SIG-M5 treated with dmso at 0.1 percent for 504 hours (cell line): Measurements from ENCODE around the gene ERO1B.
A peak's percentile ranks its signal among the peaks of the same experiment; 100 is the strongest.

Source experiments
- DNase-seq: peaks from one replicate; lab custom pipeline; 2025; ENCODE audit not compliant: unreplicated experiment; lab: John Stamatoyannopoulos, UW

The ERO1B gene

DNA sequence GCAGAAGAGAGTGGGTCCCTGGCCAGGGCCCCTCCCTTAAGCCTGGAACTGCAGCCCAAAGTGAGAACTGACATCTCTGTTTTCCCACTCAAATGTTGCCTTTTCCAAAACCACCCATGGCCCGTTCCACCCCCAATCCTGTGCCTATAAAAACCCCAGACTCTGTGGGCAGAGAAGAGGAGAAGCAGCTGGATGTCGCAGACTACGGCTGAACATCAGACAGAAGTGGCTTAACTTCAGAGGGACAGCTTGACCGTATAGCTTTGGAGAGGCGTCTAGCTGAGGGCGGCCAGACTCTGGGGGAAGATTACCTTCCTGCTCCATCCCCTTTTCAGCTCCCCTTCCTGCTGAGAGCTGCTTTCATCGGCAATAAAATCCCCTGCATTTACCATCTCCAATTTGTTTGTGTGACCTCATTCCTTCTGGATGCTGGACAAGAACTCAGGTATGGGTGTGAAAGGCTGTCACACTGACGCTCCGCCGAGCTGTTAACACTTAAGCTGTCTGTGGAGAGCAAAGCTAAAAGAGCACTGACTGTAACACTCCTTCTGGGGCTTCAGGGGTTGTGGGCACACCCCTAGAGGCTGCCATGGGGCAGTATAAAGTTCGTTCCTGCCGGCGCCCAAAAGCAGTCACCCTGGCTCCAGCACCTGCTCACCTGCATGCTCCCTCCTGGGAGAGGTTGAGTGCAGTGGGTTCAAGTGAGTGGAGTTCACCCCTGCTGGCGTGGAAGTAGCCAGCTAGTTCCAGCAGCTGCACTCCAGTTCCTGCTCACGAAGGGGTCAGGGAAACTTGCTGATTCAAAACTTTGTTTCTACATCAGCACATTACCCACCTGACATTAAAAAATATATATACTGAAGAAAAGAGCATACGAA is 19.6 kb upstream of the ERO1B start:
- no peak for DNase-seq

DNA sequence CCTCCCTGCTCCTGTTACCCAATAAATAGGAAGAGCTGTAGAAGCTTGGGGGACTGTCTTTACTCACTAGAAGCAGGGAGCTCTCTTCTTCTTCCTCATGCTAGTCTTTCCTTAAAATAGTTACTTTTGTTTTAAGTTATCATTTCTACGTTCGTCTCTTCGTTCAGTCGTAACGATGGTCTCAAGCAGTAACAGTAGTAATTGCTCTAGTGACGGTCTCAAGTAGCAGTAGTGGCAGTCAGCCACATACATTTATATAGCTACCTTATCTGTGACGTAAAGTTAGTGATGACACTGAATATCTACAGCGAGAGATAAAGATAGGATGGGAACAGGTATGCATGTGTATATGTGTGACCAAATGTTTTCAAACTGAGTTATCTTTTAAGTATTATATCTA is 15.4 kb upstream of the ERO1B start:
- DNase-seq, result no peak

DNA sequence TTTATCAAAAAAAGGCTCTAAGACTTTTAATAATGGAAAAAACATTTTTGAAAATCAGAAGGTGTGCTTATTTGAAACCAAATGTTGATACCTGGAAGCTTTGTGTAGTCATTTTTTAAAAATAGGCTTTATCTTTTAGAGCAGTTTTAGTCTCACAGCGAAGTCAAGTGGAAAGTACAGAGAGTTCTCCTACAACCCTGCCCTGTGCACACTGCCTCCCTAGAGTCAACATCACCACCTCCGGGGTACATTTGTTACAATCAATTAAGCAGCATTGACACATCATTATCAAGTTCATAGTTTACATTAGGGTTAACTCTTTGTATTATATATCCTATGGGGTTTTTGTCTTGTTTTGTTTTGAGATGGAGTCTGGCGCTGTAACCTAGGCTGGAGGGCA is 10.7 kb upstream of the ERO1B start:
- no peak for DNase-seq

DNA sequence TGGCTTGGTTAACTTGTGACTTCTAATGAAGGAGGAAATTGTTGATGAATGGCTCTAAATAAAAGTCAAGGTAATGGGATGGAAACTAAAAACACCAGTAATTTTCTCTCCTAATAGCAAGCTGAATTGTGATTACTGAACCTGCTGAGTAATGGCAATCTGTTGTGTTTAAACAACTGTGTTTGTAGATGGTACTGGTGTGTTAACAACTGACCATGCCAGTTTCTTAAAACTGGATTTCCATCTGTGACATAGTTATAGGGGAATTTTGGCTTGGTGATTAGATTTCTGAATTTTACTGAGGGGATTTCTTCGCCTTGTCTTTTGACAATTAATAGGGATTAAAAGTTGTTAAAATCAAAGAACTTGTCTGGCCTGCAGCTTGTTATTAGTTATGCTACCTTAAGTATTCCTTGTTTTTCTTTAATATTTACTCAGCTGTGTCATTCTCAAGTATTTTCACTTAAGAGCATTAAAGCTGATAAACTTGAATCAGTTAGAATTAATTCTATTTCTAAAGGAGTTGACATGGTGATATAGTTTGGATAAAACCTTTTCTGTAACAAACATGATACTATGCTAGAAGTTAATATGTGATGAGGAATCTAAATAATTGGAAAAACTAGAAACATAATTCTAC is 7.9 kb upstream of the ERO1B start:
- no peak for DNase-seq

DNA sequence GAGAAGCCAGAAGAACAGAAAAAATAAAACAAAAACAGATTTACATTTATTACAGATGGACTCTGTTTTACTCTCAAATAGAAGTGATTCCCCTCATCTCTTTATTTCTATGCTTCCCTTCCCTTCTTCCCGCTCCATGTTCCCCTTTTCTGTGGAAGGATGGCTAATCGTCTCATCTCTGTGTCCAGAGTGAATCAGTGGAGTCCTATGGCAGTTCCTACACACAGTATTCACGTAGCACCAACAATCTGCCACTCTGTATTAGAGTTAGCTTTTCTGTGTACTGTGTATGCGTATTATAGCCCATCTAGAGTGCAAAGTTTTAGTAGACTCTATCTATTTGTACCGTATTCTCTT is 6.8 kb upstream of the ERO1B start:
- no peak for DNase-seq

DNA sequence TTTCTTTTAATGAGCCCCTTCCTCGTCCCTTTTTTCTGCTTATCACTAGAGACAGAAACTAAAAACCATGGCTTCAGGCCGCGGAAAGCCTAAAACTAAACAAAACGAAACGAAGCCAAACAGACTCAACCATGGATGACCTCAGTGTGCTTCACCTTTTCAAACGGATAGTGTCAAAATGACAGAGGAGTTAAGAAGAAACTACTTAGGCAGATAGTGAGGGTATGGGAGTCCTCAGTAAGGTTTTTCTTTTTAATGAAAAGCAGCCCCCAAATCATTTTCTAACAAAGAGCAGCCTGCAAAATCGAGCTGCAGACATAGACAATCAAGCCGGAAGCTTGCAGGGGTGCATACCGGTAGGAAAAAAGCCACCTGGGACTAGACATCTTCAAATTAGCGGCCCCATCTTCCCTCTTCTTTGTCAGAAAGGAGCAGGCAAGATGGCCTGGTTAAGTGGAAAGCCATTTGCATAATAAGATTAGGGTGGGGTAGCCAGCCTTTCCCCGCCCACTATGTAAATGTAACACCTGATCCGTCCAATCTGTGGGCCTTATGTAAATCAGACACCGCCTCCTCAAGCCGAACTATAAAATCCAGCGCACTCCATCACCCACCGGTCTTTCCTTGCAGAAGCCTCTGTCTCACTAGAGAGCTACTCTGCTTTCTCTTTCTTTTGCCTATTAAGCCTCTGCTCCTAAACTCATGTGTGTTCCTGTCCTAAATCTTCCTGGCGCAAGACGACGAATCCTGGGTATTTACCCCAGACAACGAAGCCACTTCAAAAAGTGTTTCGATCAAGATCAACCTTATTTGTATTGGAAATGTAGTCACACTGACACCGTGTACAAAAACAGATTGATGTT is 6.2 kb upstream of the ERO1B start:
- DNase-seq, result peak; percentile 25

DNA sequence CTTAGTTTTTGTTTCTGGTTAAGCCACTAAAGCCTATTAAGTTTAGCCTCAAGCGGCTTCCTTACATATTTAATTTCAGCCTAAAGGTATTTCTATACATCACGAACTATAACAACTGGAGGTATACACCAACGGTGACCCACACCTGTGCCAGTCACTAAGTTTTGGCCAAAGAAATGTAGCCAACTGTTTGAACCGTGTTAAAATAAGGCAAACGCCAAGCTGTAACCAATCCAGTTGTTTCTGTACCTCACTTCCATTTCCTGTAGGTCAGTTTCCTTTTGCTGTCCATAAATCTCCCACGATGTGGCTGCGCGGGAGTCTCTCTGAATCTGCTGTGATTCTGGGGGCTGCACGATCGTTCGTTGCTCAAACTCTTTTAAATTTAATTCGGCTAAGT is 5.6 kb upstream of the ERO1B start:
- DNase-seq, result no peak

DNA sequence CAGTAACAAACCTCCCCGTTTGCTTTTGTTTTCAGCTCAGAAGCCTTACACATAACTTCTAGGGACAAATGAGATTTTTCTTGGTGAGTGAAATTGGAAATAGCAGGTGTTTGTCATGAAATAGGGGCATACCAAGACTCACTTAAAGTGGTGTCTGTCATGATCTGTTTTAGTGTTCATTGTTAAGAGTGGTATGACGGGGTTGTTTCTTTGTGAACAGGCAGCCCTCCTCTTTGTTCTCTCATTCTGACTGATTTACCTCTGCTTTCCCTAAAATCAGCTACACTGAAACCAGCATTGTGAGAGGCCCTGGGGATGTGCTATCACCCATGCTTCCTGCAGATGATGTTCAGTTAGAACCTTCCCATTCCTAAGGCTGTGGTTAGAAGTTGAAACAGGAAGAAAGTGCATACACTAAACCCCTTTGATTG is 2.5 kb upstream of the ERO1B start:
- peak; percentile 63 for DNase-seq

DNA sequence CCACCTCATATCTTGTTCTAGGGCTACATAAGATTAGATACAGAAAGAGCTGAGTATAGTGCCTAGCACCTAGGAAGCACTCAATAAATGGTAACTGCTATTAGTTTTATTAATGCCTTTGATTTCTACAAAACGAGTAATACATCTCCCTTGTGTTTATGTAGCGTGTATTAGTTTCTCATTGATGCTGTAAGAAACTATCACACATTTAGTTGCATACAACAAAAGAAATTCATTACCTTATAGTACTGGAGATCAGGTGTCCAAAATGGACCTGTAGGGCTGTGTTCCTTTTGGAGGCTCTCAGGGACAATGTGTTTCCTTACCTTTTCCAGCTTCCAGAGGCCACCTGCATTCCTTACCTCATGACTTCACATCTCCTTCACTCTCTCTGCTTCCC is 961 bp upstream of the ERO1B start:
- no peak for DNase-seq

DNA sequence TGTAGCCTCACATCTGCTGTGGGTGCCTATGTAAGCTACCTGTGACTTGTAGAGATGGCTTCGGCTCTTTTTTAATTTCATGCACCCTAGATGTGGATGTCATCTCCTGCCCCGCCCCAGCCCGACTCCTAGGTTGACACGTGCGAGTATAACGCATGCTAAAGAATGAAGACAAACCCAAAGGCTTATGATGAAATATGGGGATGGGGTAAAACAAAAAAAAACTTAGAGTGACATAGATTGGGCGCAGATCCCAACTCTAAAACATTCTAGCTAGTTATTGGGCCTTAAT is 613 bp upstream of the ERO1B start:
- DNase-seq, result peak; percentile 65

DNA sequence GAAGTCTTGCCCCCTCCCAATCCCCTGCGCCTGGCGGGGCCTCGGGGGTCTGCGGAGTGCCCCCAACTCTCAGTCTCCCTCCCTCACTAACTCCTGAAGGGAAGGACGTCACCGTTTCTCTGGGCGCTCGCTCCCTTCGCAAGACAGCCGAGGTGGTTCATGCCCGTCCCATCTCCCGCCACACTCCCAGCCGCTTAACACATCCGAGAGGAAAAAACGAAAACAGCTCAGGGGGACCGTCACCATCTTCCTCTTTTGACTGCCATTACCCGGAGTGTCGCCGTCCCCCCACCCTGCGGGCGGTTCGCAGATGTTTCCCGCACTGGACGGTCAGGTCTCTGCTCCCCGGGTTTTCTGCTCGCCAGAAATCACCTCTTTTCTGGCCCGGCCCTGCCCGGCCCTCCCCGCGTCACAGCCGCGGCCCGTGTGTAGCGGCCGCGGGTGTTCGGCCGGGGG is 532 bp downstream of the ERO1B start:
- DNase-seq, result peak; percentile 82

DNA sequence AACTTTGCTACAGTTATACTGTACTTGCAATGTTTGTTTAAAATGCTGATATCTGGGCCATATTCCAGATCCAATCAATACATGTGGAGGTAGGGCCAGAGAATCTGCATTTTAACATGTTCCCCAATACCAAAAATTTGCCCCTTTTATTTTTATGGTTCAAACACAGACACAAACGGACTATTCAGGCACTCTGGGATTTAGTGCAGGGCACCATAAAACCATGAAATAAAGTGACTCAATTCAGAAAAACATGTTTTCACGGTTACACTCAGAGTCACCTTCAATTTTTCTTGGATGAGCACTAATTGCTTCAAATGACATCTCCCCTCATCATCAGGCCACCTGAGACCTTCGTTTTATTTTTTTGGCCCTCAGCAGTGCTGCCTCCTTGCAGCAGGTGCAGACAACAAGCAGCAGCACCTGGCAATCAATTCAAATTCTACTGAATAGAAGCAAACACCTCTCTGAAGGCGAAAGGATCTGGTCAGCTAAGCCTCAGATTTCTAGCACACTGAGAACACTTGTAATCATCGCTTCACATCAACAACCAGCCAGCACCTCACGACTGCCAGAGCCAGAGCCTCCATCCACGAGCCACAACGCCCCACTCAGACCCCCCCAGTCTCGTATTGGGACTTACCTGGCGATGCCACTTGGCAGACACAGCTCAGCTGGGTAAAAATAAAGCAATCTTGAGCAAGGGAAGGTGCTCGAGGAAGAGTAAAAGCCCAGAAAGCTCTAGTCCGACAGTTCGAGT is 1.1 kb downstream of the ERO1B start:
- DNase-seq, result no peak

DNA sequence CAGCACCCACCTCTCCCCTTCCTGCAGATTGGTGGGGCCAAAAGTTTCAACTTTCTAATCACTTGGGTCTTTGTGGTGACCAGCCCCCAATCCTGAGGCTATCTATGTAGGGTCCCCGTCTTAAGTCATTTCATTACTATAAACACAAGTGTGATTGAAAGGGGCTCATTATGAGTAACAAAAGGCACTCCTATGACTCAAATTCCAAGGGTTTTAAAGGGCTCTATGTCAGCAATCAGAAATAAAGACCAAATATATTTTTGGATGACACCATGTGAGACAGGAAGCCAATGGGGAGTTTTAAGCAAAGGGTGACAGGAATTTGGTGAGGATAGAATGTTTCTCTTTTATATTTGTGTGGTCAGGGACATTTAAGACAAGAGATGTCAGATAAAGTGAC is 6.2 kb downstream of the ERO1B start:
- no peak for DNase-seq

DNA sequence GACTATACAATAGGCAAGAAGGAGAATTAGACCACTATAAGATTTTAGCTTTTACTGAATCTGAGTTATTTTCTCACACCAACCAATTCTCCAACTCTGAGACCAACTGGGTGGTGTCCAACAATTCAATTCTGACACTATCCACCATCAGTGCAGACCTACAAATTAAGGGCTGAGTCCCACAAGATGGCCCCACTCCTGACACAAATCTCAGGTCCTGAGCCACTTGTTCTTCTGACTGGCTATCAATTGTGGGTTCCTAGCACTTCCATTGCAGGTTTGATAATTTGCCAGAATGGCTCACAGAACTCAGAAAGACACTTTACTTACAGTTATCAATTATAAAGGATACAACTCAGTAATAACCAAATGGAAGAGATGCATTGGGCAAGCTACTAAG is 6.7 kb downstream of the ERO1B start:
- DNase-seq, result no peak

DNA sequence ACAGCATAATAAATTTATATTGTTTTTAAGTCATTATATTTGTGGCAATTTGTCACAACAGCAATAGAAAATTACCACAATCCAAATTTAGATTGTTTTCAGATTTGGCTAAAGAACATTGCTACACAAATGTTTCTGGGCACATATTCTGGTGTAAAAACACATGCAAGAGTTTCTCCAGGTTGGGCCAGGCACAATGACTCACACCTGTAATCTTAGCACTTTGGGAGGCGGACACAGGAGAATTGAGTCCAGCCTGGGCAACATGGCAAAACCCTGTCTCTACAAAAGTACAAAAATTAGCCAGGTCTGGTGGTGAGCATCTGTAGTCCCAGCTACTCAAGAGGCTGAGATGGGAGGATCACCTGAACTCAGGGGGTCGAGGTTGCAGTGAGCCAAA is 8.4 kb downstream of the ERO1B start:
- no peak for DNase-seq

DNA sequence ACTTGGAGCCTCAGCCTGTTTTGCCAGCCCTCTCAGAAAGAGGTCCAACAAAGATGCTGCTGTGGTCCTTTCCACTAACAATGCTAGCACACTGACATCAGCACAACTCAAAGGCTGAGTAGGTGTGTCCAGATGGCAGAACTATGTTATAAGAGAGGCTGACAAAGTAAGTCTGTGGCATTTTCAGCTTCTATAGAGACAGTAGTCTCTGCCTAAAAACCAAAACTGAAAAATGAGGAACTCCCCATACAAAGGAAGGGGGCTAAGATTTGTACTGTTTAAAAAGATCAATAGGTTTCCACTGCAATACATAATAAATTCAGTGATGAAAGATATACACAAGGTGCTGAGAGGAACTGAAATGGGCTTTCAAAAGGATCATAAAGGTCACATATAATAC is 12.3 kb downstream of the ERO1B start:
- DNase-seq, result peak; percentile 16

DNA sequence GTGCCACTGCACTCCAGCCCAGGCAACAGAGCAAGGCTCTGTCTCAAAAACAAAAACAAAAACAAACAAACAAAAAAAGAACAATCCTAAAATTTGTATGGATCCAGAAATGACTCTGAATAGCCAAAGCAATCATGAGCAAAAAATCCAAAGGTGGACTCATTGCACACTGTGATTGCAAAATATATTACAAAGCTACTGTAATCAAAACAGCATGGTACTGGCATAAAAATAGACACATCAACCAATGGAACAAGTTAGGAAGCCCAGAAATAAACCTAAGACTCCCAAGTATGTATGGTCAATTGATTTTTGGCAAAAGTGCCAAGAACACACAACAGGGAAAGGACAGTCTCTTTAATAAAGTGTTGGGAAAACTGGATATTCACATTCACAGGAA is 19.9 kb downstream of the ERO1B start:
- DNase-seq, result no peak

DNA sequence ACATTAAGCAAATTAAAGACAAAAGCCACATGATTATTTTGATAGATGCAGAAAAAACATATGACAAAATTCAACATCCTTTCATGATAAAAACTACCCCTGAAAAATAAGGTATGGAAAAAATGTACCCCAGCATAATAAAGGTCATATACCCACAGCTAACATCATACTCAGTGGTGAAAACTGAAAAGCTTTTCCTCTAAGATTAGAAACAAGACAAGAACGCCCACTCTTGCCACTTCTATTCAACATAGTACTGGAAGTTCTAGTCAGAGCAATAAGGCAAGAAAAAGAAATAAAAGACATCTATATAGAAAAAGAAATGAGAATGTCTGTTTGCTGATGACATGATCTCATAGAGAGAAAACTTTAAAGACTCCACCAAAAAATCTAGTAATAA is 20.7 kb downstream of the ERO1B start:
- DNase-seq, result no peak

DNA sequence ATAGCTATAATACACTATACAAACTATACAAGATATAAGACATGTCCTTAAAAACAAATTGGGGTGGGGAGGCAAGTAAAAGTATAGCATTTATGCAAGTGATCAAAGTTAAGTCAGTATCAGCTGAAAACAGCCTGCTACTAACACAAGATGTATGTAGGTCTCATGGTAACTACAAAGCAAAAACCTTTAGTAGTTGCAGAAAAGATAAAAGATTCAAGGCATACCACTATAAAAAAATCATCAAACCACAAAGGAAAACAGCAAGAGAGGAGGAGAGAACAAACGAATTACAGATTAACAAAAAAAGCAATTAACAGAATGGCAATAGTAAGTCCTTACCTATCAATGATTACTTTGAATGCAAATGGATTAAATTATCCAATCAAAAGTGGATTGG is 22.7 kb downstream of the ERO1B start:
- DNase-seq, result no peak

DNA sequence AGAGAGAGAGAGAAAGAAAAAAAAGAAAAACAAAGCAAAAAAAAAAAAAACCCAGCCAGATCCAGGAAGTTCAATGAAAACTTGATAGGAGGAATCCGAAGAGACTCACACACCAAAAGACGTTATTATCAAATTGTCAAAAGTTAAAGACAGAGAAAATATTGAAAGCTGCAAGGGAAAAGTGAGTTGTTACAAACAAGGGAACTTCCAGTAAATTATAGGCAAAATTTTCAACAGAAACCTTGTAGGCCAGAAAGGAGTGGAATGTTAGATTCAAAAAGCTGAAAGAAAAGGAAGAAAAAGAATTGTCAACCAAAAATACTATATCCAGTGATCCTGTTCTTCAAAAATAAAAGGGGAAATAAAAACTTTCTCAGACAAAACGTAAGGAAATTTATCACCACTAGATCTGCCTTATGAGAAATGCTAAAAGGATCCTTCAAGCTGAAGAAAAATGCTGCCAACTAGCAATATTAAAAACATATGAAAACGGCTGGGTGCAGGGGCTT is 23.6 kb downstream of the ERO1B start:
- no peak for DNase-seq

DNA sequence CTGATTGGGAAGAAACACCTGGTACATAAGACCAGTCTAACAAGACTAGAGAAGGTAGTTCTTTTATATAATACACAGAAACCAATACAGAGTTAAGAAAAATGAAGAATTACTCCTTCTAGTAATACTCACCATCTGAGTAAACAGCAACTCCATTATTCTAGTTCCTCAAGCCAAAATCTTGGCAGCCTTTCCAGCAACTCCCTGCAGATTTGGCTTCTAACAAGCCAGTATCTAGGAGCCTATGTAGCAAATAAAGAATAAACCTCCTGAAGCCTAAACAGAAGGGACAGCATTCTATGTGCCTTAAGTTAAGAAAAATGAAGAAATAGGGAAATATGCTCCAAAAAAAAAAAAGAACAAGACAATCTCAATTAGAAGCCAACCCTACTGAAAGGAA is 24.5 kb downstream of the ERO1B start:
- no peak for DNase-seq
